HUES48 (cell line): ENCODE results near the gene KCNV2.

ENCODE experiments used
- H3K27ac ChIP-seq: one replicate; pipeline ENCODE4 v1.7.0; 2013; ENCODE audit warnings: low read depth, low read length, inconsistent platforms
- H3K27me3 ChIP-seq: 2 replicates; pipeline ENCODE4 v1.6.1; 2013; ENCODE audit warnings: mild to moderate bottlenecking, low read length; ENCODE audit not compliant: control insufficient read depth, insufficient read depth
- H3K36me3 ChIP-seq: 2 replicates; pipeline ENCODE4 v1.6.1; 2013; ENCODE audit warnings: low read length; ENCODE audit not compliant: control insufficient read depth, insufficient read depth
- H3K4me1 ChIP-seq: 2 replicates; pipeline ENCODE4 v1.6.1; 2013; ENCODE audit warnings: mild to moderate bottlenecking, low read length; ENCODE audit not compliant: control insufficient read depth, insufficient read depth
- H3K4me3 ChIP-seq: 2 replicates; pipeline ENCODE4 v1.5.1; 2013; ENCODE audit warnings: mild to moderate bottlenecking, low read depth, low read length
- H3K9ac ChIP-seq: 2 replicates; pipeline ENCODE4 v1.6.1; 2013; ENCODE audit warnings: mild to moderate bottlenecking, low read depth, low read length, moderate library complexity
- H3K9me3 ChIP-seq: 2 replicates; pipeline ENCODE4 v1.6.1; 2013; ENCODE audit warnings: low read length; ENCODE audit not compliant: control insufficient read depth, insufficient read depth

Gene KCNV2

DNA sequence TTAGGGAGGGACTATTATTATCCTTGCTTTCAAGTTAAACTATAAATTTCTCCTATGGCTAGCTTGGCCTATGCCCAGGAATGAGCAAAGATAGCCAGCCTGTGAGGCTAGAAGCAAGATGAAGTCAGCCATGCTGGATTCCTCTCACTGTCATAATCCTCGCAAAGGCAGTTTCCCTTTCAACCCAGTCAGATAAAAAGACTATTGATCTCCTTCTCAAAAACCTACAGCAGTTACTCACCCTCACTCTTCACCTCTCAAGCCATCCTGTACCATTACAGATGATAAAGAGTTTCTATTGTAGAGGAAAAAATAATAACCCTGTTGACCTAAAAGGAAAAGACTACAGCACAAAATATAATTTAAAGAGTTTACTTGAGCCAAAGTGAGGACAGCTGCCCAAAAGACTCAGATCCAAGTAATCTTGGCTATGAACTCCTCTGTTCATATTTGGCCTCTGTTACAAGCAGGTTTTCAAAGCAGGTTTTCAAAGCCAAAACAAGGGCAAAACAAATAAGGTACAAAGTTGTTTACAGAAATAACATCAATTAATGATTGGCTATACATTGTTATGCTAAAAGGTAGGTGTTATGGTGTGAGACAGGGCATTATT is 41.7 kb downstream of the KCNV2 start:
- peaks cover 53% of the 10 kb centered on the region for H3K4me1 ChIP-seq
- H3K27ac ChIP-seq, result peak overlapping the region; percentile 89
- H3K27me3 ChIP-seq, result no peaks in the 10 kb centered on the region
- no peaks in the 10 kb centered on the region for H3K9me3 ChIP-seq
- H3K9ac ChIP-seq, result no peak overlapping the region
- no peak overlapping the region; the same call in 1 of the 2 replicates for H3K4me3 ChIP-seq
- H3K36me3 ChIP-seq, result 0 out of 2 replicates have a peak, but pooled peaks cover 9% of the 10 kb centered on the region

DNA sequence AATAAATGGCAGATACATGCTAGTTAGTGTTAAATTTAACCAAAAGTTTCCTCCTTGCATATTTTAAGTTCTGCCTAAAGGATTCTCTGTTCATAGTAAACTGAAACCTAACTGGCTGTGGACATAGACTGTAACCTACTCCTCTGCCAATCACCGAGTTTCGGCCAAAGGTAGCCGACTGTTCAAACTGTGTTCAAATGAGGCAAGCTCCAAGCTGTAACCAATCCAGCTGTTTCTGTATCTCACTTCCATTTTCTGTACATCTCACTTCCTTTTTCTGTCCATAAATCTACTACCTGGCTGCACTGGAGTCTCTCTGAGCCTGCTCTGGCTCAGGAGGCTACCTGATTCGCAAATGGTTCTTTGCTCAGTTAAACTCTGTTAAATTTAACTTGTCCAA is 44.1 kb downstream of the KCNV2 start:
- H3K9me3 ChIP-seq, result no peaks in the 10 kb centered on the region
- H3K4me1 ChIP-seq, result peaks cover 51% of the 10 kb centered on the region
- no peaks in the 10 kb centered on the region for H3K27me3 ChIP-seq
- H3K9ac ChIP-seq, result peak overlapping the region; percentile 36; the same call in 1 of the 2 replicates
- H3K36me3 ChIP-seq, result 0 out of 2 replicates have a peak, but pooled peaks cover 9% of the 10 kb centered on the region
- H3K4me3 ChIP-seq, result no peak overlapping the region
- H3K27ac ChIP-seq, result peak overlapping the region; percentile 61

DNA sequence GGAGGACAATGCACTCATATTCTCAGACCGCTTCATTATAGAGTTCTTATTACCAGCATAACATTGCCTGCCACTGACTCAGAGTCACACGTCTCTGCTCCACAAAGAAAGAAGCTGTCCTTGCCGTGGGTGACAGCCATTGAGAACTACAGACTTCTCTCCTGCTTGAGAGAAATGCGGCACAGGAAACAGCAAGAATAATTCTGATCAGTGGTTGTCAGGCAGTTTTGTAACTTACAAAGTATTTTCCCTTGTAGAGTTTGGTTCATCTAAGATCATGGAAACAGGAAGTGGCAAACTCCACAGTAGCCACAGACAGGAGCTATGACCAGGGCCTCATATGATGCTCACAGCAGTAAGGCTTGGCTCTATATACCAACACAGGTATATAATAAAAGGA is 47.0 kb downstream of the KCNV2 start:
- no peaks in the 10 kb centered on the region for H3K9me3 ChIP-seq
- H3K36me3 ChIP-seq, result peaks cover 18% of the 10 kb centered on the region
- H3K27ac ChIP-seq, result no peak overlapping the region
- H3K9ac ChIP-seq, result no peak overlapping the region
- no peak overlapping the region for H3K4me3 ChIP-seq
- H3K27me3 ChIP-seq, result no peaks in the 10 kb centered on the region
- H3K4me1 ChIP-seq, result peaks cover 41% of the 10 kb centered on the region

DNA sequence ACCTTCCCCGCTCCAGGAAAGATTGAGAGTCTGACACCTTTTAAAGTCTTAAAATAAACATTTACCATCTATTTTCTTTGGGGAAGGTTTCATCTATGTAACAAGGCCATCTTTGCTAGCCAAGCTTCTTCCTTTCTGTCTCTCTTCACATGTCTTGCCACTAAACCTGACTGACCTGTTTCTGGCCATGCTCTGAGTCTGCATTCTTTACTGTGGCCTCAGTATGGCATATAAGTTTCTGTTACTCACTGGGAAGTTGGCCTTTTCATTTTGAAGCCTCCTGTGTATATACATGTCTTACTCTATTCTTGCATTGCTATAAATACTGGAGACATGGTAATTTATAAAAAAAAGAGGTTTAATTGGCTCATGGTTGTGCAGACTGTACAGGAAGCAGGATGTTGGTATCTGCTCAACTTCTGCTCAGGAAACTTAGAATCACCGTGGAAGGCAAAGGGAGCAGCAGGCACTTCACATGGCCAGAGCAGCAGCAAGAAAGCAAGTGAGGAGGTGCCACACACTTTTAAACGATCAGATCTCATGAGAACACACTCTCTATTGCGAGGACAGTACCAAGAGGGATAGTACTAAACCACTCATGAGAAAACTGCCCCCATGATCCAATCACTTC is 48.1 kb downstream of the KCNV2 start:
- H3K9ac ChIP-seq, result no peak overlapping the region
- peaks cover 27% of the 10 kb centered on the region for H3K36me3 ChIP-seq
- H3K4me1 ChIP-seq, result peaks cover 32% of the 10 kb centered on the region
- H3K4me3 ChIP-seq, result no peak overlapping the region
- no peaks in the 10 kb centered on the region for H3K9me3 ChIP-seq
- peak overlapping the region; percentile 59 for H3K27ac ChIP-seq
- H3K27me3 ChIP-seq, result no peaks in the 10 kb centered on the region

DNA sequence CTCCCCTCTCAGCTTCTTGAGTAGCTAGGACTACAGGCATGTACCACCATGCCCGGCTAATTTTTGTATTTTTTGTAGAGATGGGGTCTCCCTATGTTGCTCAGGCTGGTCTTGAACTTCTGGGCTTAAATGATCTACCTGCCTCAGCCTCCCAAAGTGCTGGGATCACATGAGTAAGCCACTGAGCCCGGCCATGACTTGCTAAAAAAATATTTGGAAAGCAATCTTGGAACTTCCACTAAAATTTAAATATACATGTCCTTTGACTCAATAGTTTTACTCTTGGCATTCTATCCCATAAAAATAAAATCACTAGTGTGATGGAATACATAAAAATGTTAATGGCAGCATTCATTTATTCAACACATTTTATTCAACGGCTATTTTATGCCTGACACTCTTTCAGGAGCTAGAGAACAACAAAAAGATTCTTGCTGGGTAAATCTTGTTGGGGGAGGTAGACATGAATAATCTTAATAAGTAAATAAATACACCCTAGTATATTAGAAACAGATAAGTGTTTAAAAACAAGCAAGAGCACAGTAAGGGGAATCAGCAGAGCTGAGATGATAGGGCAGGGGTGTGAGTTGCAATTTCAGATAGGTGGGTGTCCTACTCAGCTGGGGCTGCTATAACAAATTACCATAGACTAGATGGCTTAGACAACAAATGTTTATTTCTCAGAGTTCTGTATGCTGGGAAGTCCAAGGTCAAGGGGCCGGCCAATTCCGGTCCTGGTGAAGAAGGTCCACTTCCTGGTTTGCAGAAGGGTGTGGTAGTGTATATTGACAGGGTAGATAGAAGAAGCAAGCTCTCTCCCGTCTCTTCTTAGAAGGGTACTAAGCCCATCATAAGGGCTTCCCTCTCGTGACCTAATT is 50.7 kb downstream of the KCNV2 start:
- H3K36me3 ChIP-seq, result peaks cover 43% of the 10 kb centered on the region
- no peak overlapping the region for H3K27ac ChIP-seq
- H3K9ac ChIP-seq, result no peak overlapping the region
- no peaks in the 10 kb centered on the region for H3K27me3 ChIP-seq
- no peak overlapping the region for H3K4me3 ChIP-seq
- H3K4me1 ChIP-seq, result peaks cover 27% of the 10 kb centered on the region
- H3K9me3 ChIP-seq, result no peaks in the 10 kb centered on the region

DNA sequence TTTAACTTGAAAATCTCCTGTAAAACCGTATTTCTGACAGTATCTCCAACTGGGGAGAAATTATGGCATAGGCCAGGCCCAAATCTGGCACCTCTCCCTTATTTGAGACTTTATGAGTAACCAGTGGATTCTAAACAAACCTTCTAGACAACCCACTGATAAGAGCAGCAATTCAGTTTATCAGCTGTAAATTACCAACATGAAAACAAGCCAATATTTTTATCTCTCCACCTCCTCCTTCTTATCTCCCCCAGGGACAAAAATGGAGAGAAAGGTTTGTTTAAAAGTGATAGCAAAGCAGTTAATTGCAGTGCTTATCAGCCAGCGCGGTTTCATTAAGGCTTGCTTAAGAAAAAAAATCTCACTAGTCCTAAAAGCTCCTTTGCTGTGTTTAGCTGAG is 53.8 kb downstream of the KCNV2 start:
- Histone ChIP-seq H3K9ac (no peak overlapping the region), H3K9me3 (peaks cover 13% of the 10 kb centered on the region; the same call in 1 of the 2 replicates), H3K36me3 (peaks cover 59% of the 10 kb centered on the region), H3K4me1 (peaks cover 20% of the 10 kb centered on the region; the same call in 1 of the 2 replicates), H3K4me3 (no peak overlapping the region), H3K27ac (peak overlapping the region; percentile 42), H3K27me3 (no peaks in the 10 kb centered on the region)

DNA sequence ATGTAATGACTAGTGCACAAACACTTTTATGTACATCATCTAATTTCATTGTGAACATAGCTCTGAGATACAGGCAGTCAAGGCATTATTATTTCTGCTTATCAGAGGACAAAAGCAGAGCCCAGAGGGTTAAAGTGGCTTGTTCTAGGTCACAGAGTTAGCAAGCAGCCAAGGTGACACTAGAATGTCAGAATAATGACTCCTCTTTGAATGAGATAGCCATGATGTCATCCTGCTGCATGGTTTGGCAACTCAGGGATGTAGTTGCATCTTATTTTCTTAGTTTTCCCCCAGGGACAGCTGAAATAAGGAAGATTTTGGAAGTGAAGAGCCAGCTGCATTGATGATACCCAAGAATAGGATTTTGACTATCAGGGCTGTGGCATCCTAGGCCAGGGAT is 54.4 kb downstream of the KCNV2 start:
- Histone ChIP-seq H3K4me3 (no peak overlapping the region), H3K9me3 (peaks cover 13% of the 10 kb centered on the region; the same call in 1 of the 2 replicates), H3K4me1 (peaks cover 20% of the 10 kb centered on the region; the same call in 1 of the 2 replicates), H3K27ac (no peak overlapping the region), H3K36me3 (peaks cover 65% of the 10 kb centered on the region), H3K9ac (no peak overlapping the region), H3K27me3 (no peaks in the 10 kb centered on the region)

DNA sequence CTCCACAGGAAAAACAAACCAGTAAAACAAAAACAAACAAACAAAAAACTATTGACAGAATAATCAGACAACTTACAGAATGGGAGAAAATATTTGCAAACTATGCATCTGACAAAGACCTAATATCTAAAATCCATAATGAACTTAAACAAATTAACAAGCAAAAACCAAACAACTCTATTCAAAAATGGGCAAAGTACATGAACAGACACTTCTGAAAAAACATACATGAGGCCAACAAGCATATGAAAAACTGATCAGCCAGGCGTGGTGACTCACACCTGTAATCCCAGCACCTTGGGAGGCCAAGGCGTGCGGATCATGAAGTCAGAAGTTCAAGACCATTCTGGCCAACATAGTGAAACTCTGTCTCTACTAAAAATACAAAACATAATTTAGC is 60.1 kb downstream of the KCNV2 start:
- H3K36me3 ChIP-seq, result peaks cover 90% of the 10 kb centered on the region
- no peak overlapping the region for H3K27ac ChIP-seq
- H3K9me3 ChIP-seq, result peaks cover 28% of the 10 kb centered on the region
- no peak overlapping the region for H3K9ac ChIP-seq
- H3K27me3 ChIP-seq, result no peaks in the 10 kb centered on the region
- peaks cover 10% of the 10 kb centered on the region; the same call in 1 of the 2 replicates for H3K4me1 ChIP-seq
- H3K4me3 ChIP-seq, result no peak overlapping the region

DNA sequence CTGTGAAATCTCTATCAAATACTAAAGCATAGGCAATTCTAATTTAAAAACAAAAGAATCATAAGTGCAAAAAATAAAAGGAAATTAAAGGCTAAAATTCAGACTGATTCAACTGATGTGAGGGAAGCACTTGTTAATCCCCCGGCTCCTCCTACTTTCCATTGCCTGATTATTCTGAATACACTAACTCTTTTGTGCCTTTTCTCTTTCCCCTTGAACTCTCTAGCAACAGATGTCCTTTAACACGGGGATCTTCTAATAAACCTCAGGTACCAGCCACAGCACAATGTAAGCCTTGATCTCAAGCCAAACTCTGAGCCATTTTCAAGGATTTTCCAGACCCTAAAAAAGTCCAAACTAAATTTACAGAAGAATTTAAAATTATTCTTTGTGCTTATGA is 61.5 kb downstream of the KCNV2 start:
- H3K9me3 ChIP-seq, result peaks cover 24% of the 10 kb centered on the region
- no peak overlapping the region for H3K9ac ChIP-seq
- no peaks in the 10 kb centered on the region for H3K4me1 ChIP-seq
- H3K4me3 ChIP-seq, result no peak overlapping the region
- H3K36me3 ChIP-seq, result peaks cover 90% of the 10 kb centered on the region
- H3K27ac ChIP-seq, result no peak overlapping the region
- no peaks in the 10 kb centered on the region for H3K27me3 ChIP-seq
